OCI-LY7 (cell line): ENCODE results near the gene CCDC102B.

Experiments
- CTCF ChIP-seq: fragments of 200-600 bp; sonication (generic); conservative IDR thresholded peaks from 2 replicates; pipeline ENCODE4 v1.5.1; 2014; ENCODE audit warnings: mild to moderate bottlenecking, antibody characterized with exemption, low read length, moderate library complexity, mixed read lengths
- EZH2phosphoT487 ChIP-seq: fragments of 200-600 bp; sonication (generic); IDR thresholded peaks from 2 replicates; pipeline ENCODE4 v1.6.1; 2018; ENCODE audit warnings: low read depth, borderline replicate concordance, mild to moderate bottlenecking, mixed run types, antibody characterized with exemption, low read length, moderate library complexity, mixed read lengths

DNA sequence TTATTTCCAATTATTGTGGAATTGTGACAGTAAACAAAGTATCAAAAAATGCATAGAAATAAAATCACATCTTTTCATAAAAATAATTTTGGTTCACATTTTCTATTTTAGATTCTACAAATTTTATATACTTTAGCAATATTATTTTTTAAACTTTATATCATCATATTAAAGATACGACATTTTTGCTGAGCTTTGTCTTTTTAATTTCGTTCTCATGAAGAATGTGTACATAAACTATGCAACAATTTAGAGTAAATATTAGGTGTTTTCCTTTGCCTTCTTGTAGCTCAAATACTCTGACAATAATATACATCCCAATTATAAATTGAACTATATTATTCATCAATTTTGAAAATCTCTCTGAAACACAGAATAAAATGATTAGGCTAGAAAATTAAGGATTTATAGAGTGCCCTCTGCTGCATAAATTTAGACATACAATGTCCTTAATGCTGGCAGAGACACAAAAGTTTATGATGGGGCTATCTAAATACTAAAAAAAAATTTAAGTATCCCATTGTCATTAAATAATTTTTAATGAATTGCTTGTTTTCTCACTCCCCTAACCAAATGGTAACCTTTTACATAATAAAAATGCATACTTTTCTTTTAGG, 45.7 kb downstream of the CCDC102B start:
- TF ChIP-seq EZH2phosphoT487 (no peak), CTCF (peak; percentile 34; the same call in 1 of the 2 replicates)
